A549 (cell line): ENCODE data around the gene ZSCAN25.

Experiments
- CBX2 ChIP-seq: fragments of 200-600 bp; sonication (generic); IDR thresholded peaks from 2 replicates; pipeline ENCODE4 v1.6.1; 2016; ENCODE audit warnings: low read depth, mild to moderate bottlenecking, borderline replicate concordance
- CEBPB ChIP-seq, 2 experiments: fragments of >200 bp in 1 of 2; sonication (Bioruptor Twin) in 1 of 2; formaldehyde crosslinking in 1 of 2; IDR thresholded peaks; 2 replicates each; pipeline ENCODE4 v1.6.1; 2012 to 2016
- ESRRA ChIP-seq: fragments of 150-350 bp; IDR thresholded peaks from 2 replicates; pipeline ENCODE4 v1.6.1; 2014; ENCODE audit warnings: mild to moderate bottlenecking, low read length, borderline replicate concordance
- MYC ChIP-seq: IDR thresholded peaks from 2 replicates; pipeline ENCODE4 v1.6.1; 2012; ENCODE audit warnings: mild to moderate bottlenecking, inconsistent platforms, low read length, improper control_type of control experiment, borderline replicate concordance
- POLR2A ChIP-seq: IDR thresholded peaks from 2 replicates; pipeline ENCODE4 v1.6.1; 2012; ENCODE audit warnings: mild to moderate bottlenecking, low read length
- RARB ChIP-seq: fragments of 250-450 bp; sonication (Bioruptor Pico); IDR thresholded peaks from 2 replicates; pipeline ENCODE4 v1.8.0; 2021; ENCODE audit warnings: mild to moderate bottlenecking, moderate library complexity
- TF ChIP-seq, protein P1 (sequence below): fragments of >200 bp; sonication (Bioruptor Twin); formaldehyde crosslinking; IDR thresholded peaks from 3 replicates; pipeline ENCODE4 v1.5.1; 2016
- TF ChIP-seq, protein P2 (sequence below): fragments of 200-600 bp; sonication (generic); IDR thresholded peaks from 2 replicates; pipeline ENCODE4 v1.6.1; 2016; ENCODE audit warnings: antibody characterized with exemption, mild to moderate bottlenecking, moderate library complexity

DNA sequence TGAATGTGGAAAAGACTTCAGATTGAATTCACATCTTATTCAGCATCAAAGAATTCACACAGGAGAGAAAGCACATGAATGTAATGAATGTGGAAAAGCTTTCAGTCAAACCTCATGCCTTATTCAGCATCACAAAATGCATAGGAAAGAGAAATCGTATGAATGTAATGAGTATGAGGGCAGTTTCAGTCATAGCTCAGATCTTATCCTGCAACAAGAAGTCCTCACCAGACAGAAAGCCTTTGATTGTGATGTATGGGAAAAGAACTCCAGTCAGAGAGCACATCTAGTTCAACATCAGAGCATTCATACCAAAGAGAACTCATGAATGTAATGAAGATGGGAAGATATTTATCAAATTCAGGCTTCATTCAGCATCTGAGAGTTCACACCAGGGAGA is 43.5 kb upstream of the ZSCAN25 start:
- TF ChIP-seq, protein P1, sequence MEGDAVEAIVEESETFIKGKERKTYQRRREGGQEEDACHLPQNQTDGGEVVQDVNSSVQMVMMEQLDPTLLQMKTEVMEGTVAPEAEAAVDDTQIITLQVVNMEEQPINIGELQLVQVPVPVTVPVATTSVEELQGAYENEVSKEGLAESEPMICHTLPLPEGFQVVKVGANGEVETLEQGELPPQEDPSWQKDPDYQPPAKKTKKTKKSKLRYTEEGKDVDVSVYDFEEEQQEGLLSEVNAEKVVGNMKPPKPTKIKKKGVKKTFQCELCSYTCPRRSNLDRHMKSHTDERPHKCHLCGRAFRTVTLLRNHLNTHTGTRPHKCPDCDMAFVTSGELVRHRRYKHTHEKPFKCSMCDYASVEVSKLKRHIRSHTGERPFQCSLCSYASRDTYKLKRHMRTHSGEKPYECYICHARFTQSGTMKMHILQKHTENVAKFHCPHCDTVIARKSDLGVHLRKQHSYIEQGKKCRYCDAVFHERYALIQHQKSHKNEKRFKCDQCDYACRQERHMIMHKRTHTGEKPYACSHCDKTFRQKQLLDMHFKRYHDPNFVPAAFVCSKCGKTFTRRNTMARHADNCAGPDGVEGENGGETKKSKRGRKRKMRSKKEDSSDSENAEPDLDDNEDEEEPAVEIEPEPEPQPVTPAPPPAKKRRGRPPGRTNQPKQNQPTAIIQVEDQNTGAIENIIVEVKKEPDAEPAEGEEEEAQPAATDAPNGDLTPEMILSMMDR = no peak
- TF ChIP-seq POLR2A (no peak), RARB (CRISPR knock-in tag) (no peak), CBX2 (no peak), CEBPB (IDR thresholded peaks at IDR 0.05) (no peak), ESRRA (no peak), MYC (no peak)
- TF ChIP-seq, protein P2, sequence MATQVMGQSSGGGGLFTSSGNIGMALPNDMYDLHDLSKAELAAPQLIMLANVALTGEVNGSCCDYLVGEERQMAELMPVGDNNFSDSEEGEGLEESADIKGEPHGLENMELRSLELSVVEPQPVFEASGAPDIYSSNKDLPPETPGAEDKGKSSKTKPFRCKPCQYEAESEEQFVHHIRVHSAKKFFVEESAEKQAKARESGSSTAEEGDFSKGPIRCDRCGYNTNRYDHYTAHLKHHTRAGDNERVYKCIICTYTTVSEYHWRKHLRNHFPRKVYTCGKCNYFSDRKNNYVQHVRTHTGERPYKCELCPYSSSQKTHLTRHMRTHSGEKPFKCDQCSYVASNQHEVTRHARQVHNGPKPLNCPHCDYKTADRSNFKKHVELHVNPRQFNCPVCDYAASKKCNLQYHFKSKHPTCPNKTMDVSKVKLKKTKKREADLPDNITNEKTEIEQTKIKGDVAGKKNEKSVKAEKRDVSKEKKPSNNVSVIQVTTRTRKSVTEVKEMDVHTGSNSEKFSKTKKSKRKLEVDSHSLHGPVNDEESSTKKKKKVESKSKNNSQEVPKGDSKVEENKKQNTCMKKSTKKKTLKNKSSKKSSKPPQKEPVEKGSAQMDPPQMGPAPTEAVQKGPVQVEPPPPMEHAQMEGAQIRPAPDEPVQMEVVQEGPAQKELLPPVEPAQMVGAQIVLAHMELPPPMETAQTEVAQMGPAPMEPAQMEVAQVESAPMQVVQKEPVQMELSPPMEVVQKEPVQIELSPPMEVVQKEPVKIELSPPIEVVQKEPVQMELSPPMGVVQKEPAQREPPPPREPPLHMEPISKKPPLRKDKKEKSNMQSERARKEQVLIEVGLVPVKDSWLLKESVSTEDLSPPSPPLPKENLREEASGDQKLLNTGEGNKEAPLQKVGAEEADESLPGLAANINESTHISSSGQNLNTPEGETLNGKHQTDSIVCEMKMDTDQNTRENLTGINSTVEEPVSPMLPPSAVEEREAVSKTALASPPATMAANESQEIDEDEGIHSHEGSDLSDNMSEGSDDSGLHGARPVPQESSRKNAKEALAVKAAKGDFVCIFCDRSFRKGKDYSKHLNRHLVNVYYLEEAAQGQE = no peak
